ENCODE results near the gene MYO5A.

DNA sequence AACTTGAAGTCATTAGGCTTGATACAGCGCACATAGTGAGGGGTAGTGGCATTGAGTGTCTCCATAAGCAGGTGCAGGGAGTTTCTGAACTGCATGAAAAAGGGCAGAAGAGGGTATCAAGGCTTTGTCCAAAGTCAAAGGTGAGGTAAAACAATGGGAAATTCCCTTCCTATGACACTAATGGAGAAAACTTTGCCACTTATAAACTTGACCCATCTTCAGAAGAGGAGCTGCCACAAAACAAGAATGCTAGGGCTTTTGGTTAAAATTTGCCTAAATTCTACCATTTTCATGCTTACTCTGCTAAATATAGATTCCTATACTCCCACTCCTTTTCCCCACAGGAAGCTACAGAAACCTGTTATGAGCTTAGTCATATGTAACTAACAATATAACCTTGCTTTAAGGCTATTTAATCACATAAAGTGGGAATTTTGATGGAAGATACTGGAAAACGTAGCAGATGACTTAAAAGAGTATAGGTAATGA, 145.5 kb downstream of the MYO5A start:
- TF ChIP-seq, protein P1, sequence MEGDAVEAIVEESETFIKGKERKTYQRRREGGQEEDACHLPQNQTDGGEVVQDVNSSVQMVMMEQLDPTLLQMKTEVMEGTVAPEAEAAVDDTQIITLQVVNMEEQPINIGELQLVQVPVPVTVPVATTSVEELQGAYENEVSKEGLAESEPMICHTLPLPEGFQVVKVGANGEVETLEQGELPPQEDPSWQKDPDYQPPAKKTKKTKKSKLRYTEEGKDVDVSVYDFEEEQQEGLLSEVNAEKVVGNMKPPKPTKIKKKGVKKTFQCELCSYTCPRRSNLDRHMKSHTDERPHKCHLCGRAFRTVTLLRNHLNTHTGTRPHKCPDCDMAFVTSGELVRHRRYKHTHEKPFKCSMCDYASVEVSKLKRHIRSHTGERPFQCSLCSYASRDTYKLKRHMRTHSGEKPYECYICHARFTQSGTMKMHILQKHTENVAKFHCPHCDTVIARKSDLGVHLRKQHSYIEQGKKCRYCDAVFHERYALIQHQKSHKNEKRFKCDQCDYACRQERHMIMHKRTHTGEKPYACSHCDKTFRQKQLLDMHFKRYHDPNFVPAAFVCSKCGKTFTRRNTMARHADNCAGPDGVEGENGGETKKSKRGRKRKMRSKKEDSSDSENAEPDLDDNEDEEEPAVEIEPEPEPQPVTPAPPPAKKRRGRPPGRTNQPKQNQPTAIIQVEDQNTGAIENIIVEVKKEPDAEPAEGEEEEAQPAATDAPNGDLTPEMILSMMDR (IDR thresholded peaks at IDR 0.05; ENCODE audit: low read length) = no peak
- TF ChIP-seq EZH2phosphoT487 (IDR thresholded peaks at IDR 0.05; ENCODE audit: low read length) (no peak), EZH2 (optimal IDR thresholded peaks at IDR 0.05; ENCODE audit: low read depth, low read length) (no peak)

Measured in MM.1S (cell line).